H1 (cell line): ENCODE results near the gene ZNF219.

Source experiments
- RFX5 ChIP-seq: IDR thresholded peaks from 2 replicates; pipeline ENCODE4 v1.6.1; 2011; ENCODE audit warnings: low read depth, low read length, improper control_type of control experiment, borderline replicate concordance
- TF ChIP-seq, protein P1 (sequence below), 3 experiments: IDR thresholded peaks; 1 replicate in 2 of 3; 2 replicates in 1 of 3; pipeline versions ENCODE4 v1.5.1 to v1.6.1; 2011; ENCODE audit warnings: low read length in 3 of 3, mild to moderate bottlenecking in 3 of 3, inconsistent platforms in 2 of 3, low read depth in 1 of 3, moderate library complexity in 1 of 3; ENCODE audit not compliant: insufficient read depth in 1 of 3; ENCODE audit errors: control extremely low read depth in 1 of 3
- TF ChIP-seq, protein P2 (sequence below): IDR thresholded peaks from 2 replicates; pipeline ENCODE4 v1.6.1; 2011; ENCODE audit warnings: low read length, improper control_type of control experiment

DNA sequence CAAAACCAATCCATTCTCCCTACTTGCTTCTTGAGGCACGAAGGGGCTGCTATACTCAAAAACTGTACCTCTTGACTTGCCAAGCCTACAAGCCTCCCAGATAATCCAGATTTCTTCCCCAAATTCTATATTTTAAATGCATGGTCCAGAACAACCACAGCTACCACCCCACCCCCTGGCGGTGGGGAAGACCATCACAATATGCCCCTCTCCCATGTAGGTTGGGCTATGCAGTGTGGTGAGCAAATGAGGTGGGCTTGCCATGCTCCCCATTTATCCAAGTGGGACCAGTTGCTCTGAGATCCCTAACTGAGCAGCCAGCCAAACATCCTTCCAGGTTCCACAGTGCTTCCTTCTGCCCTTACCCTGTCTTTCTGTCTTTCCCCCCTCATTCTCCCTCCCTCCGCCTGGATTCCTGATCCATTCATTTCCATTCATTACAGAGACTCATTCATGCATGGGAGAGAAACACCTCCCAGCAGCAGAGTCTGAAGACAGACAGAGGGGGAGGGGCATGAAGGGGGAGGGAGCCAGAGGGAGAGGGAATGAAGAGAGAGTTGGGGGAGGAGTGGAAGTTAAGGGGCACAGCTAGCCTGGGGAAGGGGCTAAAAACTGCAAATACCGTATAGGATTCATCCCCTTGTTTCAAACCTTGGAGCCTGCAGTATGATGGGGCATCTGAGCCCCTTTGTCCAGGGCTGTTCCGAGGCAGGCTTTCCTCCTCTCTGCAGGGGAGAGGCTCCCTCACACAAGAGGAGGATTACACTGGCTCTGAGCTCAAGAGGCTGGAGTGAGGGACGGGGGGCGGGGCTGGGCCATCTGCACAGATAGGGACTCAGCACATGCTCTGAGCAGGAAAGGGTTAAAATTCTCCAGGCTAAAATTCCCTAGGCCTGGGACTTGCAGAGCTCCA, 4.4 kb downstream of the ZNF219 start:
- no peak for TF ChIP-seq RFX5
- TF ChIP-seq, protein P1, sequence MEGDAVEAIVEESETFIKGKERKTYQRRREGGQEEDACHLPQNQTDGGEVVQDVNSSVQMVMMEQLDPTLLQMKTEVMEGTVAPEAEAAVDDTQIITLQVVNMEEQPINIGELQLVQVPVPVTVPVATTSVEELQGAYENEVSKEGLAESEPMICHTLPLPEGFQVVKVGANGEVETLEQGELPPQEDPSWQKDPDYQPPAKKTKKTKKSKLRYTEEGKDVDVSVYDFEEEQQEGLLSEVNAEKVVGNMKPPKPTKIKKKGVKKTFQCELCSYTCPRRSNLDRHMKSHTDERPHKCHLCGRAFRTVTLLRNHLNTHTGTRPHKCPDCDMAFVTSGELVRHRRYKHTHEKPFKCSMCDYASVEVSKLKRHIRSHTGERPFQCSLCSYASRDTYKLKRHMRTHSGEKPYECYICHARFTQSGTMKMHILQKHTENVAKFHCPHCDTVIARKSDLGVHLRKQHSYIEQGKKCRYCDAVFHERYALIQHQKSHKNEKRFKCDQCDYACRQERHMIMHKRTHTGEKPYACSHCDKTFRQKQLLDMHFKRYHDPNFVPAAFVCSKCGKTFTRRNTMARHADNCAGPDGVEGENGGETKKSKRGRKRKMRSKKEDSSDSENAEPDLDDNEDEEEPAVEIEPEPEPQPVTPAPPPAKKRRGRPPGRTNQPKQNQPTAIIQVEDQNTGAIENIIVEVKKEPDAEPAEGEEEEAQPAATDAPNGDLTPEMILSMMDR (IDR thresholded peaks at IDR 0.05; ENCODE audit: control extremely low read depth in 1 of 3, insufficient read depth in 1 of 3, low read depth in 1 of 3, low read length in 3 of 3): peak; percentile 57 to 64 (median 58)
- TF ChIP-seq, protein P2, sequence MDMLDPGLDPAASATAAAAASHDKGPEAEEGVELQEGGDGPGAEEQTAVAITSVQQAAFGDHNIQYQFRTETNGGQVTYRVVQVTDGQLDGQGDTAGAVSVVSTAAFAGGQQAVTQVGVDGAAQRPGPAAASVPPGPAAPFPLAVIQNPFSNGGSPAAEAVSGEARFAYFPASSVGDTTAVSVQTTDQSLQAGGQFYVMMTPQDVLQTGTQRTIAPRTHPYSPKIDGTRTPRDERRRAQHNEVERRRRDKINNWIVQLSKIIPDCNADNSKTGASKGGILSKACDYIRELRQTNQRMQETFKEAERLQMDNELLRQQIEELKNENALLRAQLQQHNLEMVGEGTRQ: no peak
